TTC549 (cell line): ENCODE measurements around the gene RBMS2.
"Not testable (repeated sequence)": the region's sequence is repeated elsewhere in the genome, so short reads cannot be mapped to it uniquely, and the experiment has no call there.

Experiments
- FAIRE-seq: peaks from 2 replicates; lab custom pipeline; 2012; peaks lifted over from hg19 to GRCh38; lab: Jason Lieb, UNC

RBMS2 gene

GRCh38 chr12:56517854-56518253, 3.8 kb upstream of the RBMS2 start:
- FAIRE-seq = no peak

- FAIRE-seq = no peak
Measured at GRCh38 chr12:56518570-56518969, 3.0 kb upstream of the RBMS2 start.

GRCh38 chr12:56520048-56520447, 1.6 kb upstream of the RBMS2 start:
- FAIRE-seq = no peak

DNA sequence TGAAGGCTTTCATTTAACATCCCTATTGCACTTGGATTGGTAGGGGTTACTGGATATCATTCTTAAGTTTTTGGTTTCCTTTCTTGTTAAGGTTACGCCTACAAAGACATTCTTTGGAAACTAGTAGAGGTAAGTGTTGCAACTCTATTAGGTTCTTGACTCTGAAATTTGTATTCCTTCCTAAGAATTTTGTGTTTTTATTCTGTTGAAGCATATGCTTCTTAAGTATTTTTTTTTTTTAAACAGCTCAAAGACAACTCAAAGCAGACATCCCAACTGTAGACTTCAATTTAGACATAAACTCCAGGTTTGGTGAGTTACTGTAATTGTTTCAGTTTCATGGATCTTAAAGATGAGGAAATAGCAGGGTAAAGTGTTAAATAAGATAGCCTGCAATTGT, 1.1 kb upstream of the RBMS2 start:
- FAIRE-seq = no peak

GRCh38 chr12:56521209-56521589, 421 bp upstream of the RBMS2 start:
- FAIRE-seq = no peak

GRCh38 chr12:56522411-56523193, 982 bp downstream of the RBMS2 start:
- FAIRE-seq = no peak

- no peak for FAIRE-seq
Measured at GRCh38 chr12:56528846-56529245, 7.2 kb downstream of the RBMS2 start.

DNA sequence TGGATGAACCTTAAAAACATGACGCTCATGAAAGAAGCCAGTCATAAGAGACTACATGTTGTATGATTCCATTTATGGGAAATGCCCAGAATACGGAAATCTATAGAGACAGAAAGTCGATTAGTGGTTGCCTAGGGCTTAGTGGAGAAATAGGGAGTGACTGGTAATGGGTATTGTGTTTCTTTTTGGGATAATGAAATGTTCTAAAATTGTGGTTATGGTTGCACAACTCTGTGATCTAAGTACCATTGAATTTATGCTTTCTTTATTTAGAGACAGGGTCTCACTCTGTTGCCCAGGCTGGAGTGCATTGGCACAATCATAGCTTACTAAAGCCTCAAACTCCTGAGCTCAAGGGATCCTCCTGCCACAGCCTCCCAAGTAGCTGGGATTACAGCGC, 8.0 kb downstream of the RBMS2 start:
- FAIRE-seq = no peak

DNA sequence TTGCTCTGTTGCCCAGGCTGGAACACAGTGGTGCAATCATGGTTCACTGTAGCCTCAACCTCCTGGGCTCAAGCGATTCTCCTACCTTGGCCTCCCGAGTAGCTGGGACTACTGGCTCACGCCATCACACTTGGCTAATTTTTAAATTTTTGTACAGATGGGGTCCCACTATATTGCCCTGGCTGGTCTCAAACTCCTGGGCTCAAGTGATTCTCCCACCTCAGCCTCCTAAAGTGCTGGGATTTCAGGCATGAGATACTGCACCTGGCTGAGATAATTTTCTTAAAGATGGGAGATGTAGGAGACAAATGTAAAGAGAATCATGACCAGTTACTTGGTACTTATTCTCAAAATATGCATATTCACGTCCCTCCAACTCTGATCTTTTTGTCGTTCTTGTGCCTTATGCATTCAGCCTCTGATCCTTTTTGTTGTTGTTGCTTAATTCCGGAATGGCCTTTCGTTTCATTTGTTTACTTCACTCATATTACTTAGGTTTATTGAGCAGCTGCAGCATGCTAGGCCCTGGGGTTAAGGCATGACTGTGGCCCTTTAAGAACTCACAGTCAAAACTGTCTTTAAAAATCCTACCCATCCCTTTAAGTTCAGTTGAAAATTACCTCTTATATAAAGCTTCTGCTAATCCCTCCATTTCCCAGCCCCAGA, 8.9 kb downstream of the RBMS2 start:
- FAIRE-seq = no peak

- no peak for FAIRE-seq
Measured at GRCh38 chr12:56537546-56537945, 15.9 kb downstream of the RBMS2 start.

- FAIRE-seq = no peak
Measured at GRCh38 chr12:56541631-56542030, 20.0 kb downstream of the RBMS2 start.

GRCh38 chr12:56542164-56542563, 20.5 kb downstream of the RBMS2 start:
- no peak for FAIRE-seq

DNA sequence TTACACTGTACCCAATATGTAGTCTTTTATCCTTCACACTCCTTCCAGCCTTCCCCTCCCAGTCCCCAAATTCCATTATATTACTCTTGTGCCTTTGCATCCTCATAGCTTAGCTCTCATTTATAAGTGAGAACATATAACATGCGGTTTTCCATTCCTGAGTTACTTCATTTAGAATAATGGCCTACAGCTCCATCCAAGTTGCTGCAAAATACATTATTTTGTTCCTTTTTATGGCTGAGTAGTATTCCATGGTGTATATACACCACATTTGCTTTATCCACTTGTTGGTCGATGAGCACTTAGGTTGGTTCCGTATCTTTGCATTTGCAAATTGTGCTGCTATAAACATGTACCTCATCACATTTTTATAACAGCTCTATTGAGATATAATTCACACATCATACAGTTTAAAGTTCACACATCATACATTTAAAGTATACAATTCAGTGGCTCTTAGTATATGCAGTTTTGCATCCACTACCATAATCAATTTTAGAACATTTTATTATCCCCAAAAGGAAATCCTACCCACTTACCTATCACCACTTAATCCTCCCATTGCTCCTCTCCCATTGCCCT, 23.5 kb downstream of the RBMS2 start:
- FAIRE-seq = no peak

- FAIRE-seq = no peak
Measured at GRCh38 chr12:56546680-56547079, 25.1 kb downstream of the RBMS2 start.

DNA sequence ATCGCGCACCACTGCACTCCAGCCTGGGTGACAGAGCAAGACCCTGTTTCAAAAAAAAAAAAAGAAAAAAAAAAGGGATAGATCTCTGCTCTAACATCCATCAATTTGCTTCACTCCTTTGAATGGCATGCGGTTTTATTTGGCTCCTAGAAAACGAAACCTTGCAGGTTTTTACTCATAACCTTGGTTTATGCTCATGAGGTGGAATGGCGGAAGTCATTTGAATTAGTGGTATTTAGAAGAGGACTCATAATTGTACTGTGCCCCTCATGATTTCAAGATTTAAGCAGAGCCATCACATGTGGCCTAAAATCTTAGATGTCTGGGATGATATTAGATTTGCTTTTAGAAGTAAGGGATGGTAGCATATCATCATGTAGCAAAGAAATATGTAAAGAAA, 29.4 kb downstream of the RBMS2 start:
- no peak for FAIRE-seq

GRCh38 chr12:56565510-56566101, 44.0 kb downstream of the RBMS2 start:
- FAIRE-seq = no peak

DNA sequence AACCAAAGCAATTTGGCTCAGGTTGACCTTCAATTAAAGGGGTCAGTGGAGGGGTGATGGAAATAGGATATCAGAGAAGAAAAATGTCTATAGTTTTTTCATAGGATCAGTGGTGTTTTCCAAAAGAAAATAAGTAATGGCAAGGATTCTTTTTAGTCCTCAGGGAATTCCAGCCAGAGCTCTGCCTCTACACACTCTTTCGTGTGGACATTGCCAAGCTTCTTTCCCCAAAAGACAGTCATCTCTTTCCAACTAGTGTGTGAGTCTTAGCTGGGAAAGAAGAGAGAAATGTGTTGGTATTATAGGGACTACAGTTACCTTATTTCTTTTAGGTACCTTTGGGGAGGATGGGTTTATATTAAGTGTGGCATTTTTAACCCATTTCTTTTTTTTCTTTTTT, 46.5 kb downstream of the RBMS2 start:
- no peak for FAIRE-seq

- no peak for FAIRE-seq
Measured at GRCh38 chr12:56571121-56571520, 49.5 kb downstream of the RBMS2 start.

DNA sequence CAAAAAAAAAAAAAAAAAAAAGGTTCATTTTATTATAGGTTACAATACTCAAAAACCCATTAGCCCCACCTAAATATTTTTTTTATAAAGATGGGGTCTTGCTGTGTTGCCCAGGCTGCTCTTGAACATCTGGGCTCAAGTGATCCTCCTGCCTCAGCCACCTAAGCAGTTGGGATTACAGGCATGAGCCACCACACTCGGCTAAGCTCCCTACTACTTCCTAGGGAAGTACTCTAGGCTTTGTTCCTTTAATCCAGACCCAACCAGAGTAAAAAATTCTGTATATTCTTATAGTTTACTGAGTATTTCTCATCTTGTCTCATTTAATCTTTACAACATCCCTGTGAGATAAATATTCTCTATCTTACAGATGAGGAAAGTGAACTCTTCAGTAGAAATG, 50.7 kb downstream of the RBMS2 start:
- no peak for FAIRE-seq

- FAIRE-seq = no peak
Measured at GRCh38 chr12:56574210-56574609, 52.6 kb downstream of the RBMS2 start.

GRCh38 chr12:56577248-56577647, 55.6 kb downstream of the RBMS2 start:
- not testable (repeated sequence) for FAIRE-seq

DNA sequence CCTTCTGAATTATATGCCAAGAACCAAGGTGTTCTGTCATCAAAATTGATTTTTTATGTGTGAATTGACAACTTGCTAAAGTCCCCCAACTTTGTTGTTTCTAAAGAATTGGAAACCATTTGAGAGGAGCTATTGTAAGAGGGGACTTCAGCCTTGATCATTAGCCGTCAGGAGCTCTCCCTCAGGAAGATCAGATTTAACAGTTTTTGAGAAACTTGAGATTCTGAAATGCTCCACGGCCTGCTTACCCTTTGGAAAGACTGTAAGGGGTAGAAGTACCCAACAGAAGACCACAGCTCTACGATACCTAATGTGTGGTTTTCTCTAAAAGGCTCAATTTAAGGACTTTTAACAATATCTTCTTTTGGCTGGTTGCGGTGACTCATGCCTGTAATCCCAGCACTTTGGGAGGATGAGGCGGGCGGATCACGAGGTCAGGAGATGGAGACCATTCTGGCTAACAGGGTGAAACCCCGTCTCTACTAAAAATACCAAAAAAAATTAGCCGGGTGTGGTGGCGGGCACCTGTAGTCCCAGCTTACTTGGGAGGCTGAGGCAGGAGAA, 57.4 kb downstream of the RBMS2 start:
- FAIRE-seq = no peak
